ENCODE data around the gene PHF11. TPM values are rescaled to one million over a fixed set of nuclear protein-coding genes. Genes with fewer than 3 reads are reported as not detected.

PHF11 gene
- total RNA-seq, 1 donor from 2014 or later = 15.1 TPM

- TF ChIP-seq CTCF (IDR thresholded peaks at IDR 0.05; ENCODE audit: borderline replicate concordance) = no peak
- Histone ChIP-seq H3K9me3 (replicated peaks) (no peaks in the 10 kb centered on the region), H3K27ac (replicated peaks) (no peak overlapping the region), H3K27me3 (ENCODE audit: low read depth) (no peaks in the 10 kb centered on the region), H3K4me3 (no peak overlapping the region), H3K36me3 (peaks cover 88% of the 10 kb centered on the region), H3K4me1 (peaks cover 15% of the 10 kb centered on the region)
- intact Hi-C loops (cut with micrococcal nuclease) = loop anchor here (5.0 kb wide), 1 partner anchor 64 kb away; no protein-coding TSS in a partner anchor
- no peak for DNase-seq
These were observed 47.9 kb downstream of the PHF11 start for GRCh38 chr13:49543656-49544055.

- Histone ChIP-seq H3K9me3 (replicated peaks) (no peaks in the 10 kb centered on the region), H3K4me1 (no peaks in the 10 kb centered on the region), H3K36me3 (peaks cover 97% of the 10 kb centered on the region), H3K27ac (replicated peaks) (no peak overlapping the region), H3K27me3 (ENCODE audit: low read depth) (no peaks in the 10 kb centered on the region), H3K4me3 (no peak overlapping the region)
- no peak for TF ChIP-seq CTCF (IDR thresholded peaks at IDR 0.05; ENCODE audit: borderline replicate concordance)
- intact Hi-C loops (cut with micrococcal nuclease) = no loop called here
- no peak for DNase-seq
These were observed 49.9 kb downstream of the PHF11 start for GRCh38 chr13:49545661-49546060.

- intact Hi-C loops (cut with micrococcal nuclease) = no loop called here
- no peak for DNase-seq
- Histone ChIP-seq H3K36me3 (peaks cover 95% of the 10 kb centered on the region), H3K4me1 (no peaks in the 10 kb centered on the region), H3K9me3 (replicated peaks) (no peaks in the 10 kb centered on the region), H3K27me3 (ENCODE audit: low read depth) (no peaks in the 10 kb centered on the region), H3K27ac (replicated peaks) (no peak overlapping the region), H3K4me3 (no peak overlapping the region)
- TF ChIP-seq CTCF (IDR thresholded peaks at IDR 0.05; ENCODE audit: borderline replicate concordance) = no peak
These were observed 50.8 kb downstream of the PHF11 start for GRCh38 chr13:49546561-49546960.

GRCh38 chr13:49549289-49549688 is 53.5 kb downstream of the PHF11 start:
- Histone ChIP-seq H3K4me1 (no peaks in the 10 kb centered on the region), H3K9me3 (replicated peaks) (no peaks in the 10 kb centered on the region), H3K36me3 (peaks cover 89% of the 10 kb centered on the region), H3K27ac (replicated peaks) (no peak overlapping the region), H3K4me3 (no peak overlapping the region), H3K27me3 (ENCODE audit: low read depth) (no peaks in the 10 kb centered on the region)
- intact Hi-C loops (cut with micrococcal nuclease) = no loop called here
- peak; percentile 19 for TF ChIP-seq CTCF (IDR thresholded peaks at IDR 0.05; ENCODE audit: borderline replicate concordance)
- DNase-seq = no peak

- H3K36me3 ChIP-seq = peaks cover 89% of the 10 kb centered on the region
- no peaks in the 10 kb centered on the region for H3K27me3 ChIP-seq (ENCODE audit: low read depth)
- no peak for DNase-seq
- no peak for TF ChIP-seq CTCF (IDR thresholded peaks at IDR 0.05; ENCODE audit: borderline replicate concordance)
- no peak overlapping the region for H3K27ac ChIP-seq (replicated peaks)
- no peak overlapping the region for H3K4me3 ChIP-seq
- no peaks in the 10 kb centered on the region for H3K4me1 ChIP-seq
- intact Hi-C loops (cut with micrococcal nuclease) = no loop called here
- H3K9me3 ChIP-seq (replicated peaks) = no peaks in the 10 kb centered on the region
These were observed 55.3 kb downstream of the PHF11 start for GRCh38 chr13:49550942-49551644.
